Heart left ventricle (tissue), 16 donors: ENCODE data around the gene NT5DC2. TPM values are rescaled to one million over a fixed set of nuclear protein-coding genes. Genes with fewer than 3 reads are reported as not detected.

Experiments used
- ATAC-seq, 4 donors: fragments of 200-7000 bp; cut with Tn5 transposase; one replicate each; pipeline ENCODE4 v1.9.1; 2020 to 2022; ENCODE audit warnings: moderate library complexity in 4 of 4, mild to moderate bottlenecking in 3 of 4, moderate number of reproducible peaks in 1 of 4
- DNase-seq, 5 donors: peaks; one replicate each; pipeline ENCODE4 v3.0.0-alpha.2; 2020
- H3K27ac ChIP-seq, 12 donors: fragments of 200-600 bp; sonication (generic) in 4 of 12; one replicate each; pipeline versions ENCODE4 v1.5.0 to v1.8.0; 2016 to 2022; ENCODE audit warnings: mild to moderate bottlenecking in 2 of 12
- H3K27me3 ChIP-seq, 9 donors: fragments of 200-600 bp; sonication (generic) in 2 of 9; one replicate each; pipeline versions ENCODE4 v1.5.1 to v1.8.0; 2016 to 2022; ENCODE audit warnings: mild to moderate bottlenecking in 3 of 9
- H3K36me3 ChIP-seq, 9 donors: fragments of 200-600 bp; sonication (generic) in 2 of 9; one replicate each; pipeline versions ENCODE4 v1.5.0 to v1.8.0; 2018 to 2022; ENCODE audit warnings: mild to moderate bottlenecking in 2 of 9
- H3K4me1 ChIP-seq, 12 donors: fragments of 200-600 bp; sonication (generic) in 4 of 12; one replicate each; pipeline versions ENCODE4 v1.5.0 to v1.8.0; 2016 to 2022; ENCODE audit warnings: mild to moderate bottlenecking in 3 of 12
- H3K4me3 ChIP-seq, 12 donors: fragments of 200-600 bp; sonication (generic) in 4 of 12; one replicate each; pipeline versions ENCODE4 v1.5.0 to v1.8.0; 2017 to 2022; ENCODE audit warnings: mild to moderate bottlenecking in 9 of 12, moderate library complexity in 4 of 12
- H3K9me3 ChIP-seq, 12 donors: fragments of 200-600 bp; sonication (generic) in 4 of 12; one replicate each; pipeline versions ENCODE4 v1.5.0 to v1.8.0; 2016 to 2022; ENCODE audit warnings: mild to moderate bottlenecking in 1 of 12
- POLR2A ChIP-seq, 2 donors: fragments of 450-650 bp; IDR thresholded peaks; one replicate each; pipeline ENCODE4 v1.6.1; 2017; ENCODE audit warnings: antibody characterized with exemption in 2 of 2, mild to moderate bottlenecking in 2 of 2, moderate library complexity in 2 of 2
- WGBS, 4 donors: extraction: QIAGEN DNeasy Blood & Tissue Kit in 2 of 4; methylation state at CpG; one replicate each; pipeline versions ENCODE4 v1.1.5 to v1.1.7; 2013 to 2018; 5-methylcytosine and 5-hydroxymethylcytosine counted together
- intact Hi-C, 10 donors: fragments of 100-400 bp; cut with DNase I; formaldehyde crosslinking; loops; one replicate each; pipeline versions ENCODE4 v1.11.1 to v1.14.2; 2022
- polyA plus RNA-seq, 2 donors: library from polyadenylated mRNA; stranded (reverse); fragments of 200-250 nt; gene quantifications; one replicate each; pipeline ENCODE4 v1.2.3, GENCODE V29; 2013
- total RNA-seq, 9 donors: library from RNA; depleted of rRNA in 2 of 9; stranded (reverse); fragments of >200 nt in 2 of 9; fragmentation: NEBNext Ultra II Directional in 3 of 9; extraction: Animal tissue kit (Norgen Biotek cat#: 25700) in 3 of 9; gene quantifications; one replicate each; pipeline versions ENCODE4 v1.1.0 to v1.2.4, GENCODE V29; 2016 to 2023
- TF ChIP-seq, protein P1 (sequence below), 12 donors: fragments of 200-600 bp; sonication (generic) in 4 of 12; IDR thresholded peaks; one replicate each; pipeline versions ENCODE4 v1.5.0 to v1.8.0; 2018 to 2022; ENCODE audit warnings: antibody characterized with exemption in 12 of 12, mild to moderate bottlenecking in 5 of 12
- donor health status: ischemic (EF 13 %, LVEDD 7.1; RV severe dilation, severe dysfunction).
- donor health status: healthy with polysubstance abuse.
- donor health status: DM: no; HTN: yes; CAD: no.
- donor health status: DM: no; HTN: no; CAD: no.
- donor health status: ischemic (EF 25% LVEDD 6.9; RV normal size, moderate dysfunction).
- donor health status: ischemic (EF 25% LVEDD 5.7; RV mildly dilated, moderate dysfunction).
- donor health status: healthy.
- donor health status: DM: yes; HTN: yes; CAD: no.
- donor health status: ischemic (EF 35%, LVEDD 5.7; RV mildly dilated, moderate dysfunction).
- donor health status: nonischemic (EF 11% LVEDD 7.7; RV severe dilation, severe dysfunction).
- donor health status: DM: yes; HTN: yes; CAD: no.
- donor health status: PGD.
- donor health status: ischemic (EF 29% LVEDD 5.4; RV normal size, mild dysfunction).
- donor health status: nonischemic (EF 23%, LVEDD 6.1; RV moderate dilation, normal function).

NT5DC2 gene
- total and polyA plus RNA-seq, 11 donors, result 22.8 to 99.6 (median 59.7) TPM

DNA sequence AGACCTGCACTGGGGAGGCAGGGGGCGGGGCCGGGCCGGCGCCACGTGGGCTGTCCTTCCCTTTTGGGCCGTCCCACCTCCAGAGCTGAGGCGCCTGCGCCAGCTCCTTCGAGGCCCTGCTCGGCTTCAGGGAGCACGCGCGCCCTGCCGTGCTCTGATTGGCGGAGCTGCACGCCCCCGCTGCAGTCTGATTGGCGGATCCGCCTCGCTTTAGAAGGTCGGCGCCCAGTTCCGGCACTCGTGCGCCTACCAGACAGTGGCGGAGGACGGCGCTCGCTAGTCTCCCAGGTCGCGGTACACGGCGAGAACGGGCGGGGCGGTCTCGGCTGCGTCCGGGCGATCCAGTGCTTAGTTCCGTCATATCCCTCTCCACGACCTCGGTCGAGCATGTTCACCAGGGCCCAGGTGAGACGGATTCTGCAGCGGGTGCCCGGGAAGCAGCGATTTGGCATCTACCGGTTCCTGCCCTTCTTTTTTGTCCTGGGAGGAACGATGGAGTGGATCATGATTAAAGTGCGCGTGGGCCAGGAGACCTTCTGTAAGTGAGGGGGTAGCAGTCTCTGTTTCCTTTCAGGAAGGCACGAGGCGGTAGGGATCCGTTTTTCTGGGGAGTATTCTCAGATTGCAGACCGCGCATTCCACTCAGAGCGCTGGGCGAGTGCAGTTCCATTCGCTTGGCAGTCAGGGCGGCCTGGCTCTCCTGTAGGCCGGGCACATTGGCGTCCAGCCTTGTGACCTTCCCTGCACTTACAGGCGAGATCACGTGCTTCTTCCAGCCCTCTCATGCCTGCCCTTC is 2.9 kb upstream of the NT5DC2 start, which contains the start of gene UQCC5:
Gene UQCC5, plus strand, starts transcription at position 237 of the 796 bp plus-strand sequence. Its CDS starts 151 bp downstream, at position 388.
- Histone ChIP-seq H3K4me1 (peaks cover 4 to 81% (median 54%) of the 10 kb centered on the region in 12 donors), H3K4me3 (peak within 1 kb of the TSS; percentile 47 to 88 (median 72)), H3K9me3 (no peaks in the 10 kb centered on the region), H3K27me3 (no peaks in the 10 kb centered on the region), H3K27ac (peak within 1 kb of the TSS; percentile 85 to 97 (median 94)), H3K36me3 (peaks cover 0 to 25% (median 15%) of the 10 kb centered on the region in 9 donors)
- WGBS, 4 donors, result 0% methylated on average over 33 to 65 of the region's 65 CpGs
- ATAC-seq (peak; percentile 88 to 95 (median 94)), DNase-seq (peak; percentile 98 to 99 (median 99))
- intact Hi-C loops, result loop anchor here in 7 of 10 donors (2.0 to 5.0 kb wide), 5 partner anchors 54 to 146 kb away; partner anchors contain the start of gene NISCH (in 1 of the 7)
- TF ChIP-seq POLR2A (IDR thresholded peaks at IDR 0.05), result peak; percentile 96 to 100
- TF ChIP-seq, protein P1, sequence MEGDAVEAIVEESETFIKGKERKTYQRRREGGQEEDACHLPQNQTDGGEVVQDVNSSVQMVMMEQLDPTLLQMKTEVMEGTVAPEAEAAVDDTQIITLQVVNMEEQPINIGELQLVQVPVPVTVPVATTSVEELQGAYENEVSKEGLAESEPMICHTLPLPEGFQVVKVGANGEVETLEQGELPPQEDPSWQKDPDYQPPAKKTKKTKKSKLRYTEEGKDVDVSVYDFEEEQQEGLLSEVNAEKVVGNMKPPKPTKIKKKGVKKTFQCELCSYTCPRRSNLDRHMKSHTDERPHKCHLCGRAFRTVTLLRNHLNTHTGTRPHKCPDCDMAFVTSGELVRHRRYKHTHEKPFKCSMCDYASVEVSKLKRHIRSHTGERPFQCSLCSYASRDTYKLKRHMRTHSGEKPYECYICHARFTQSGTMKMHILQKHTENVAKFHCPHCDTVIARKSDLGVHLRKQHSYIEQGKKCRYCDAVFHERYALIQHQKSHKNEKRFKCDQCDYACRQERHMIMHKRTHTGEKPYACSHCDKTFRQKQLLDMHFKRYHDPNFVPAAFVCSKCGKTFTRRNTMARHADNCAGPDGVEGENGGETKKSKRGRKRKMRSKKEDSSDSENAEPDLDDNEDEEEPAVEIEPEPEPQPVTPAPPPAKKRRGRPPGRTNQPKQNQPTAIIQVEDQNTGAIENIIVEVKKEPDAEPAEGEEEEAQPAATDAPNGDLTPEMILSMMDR (IDR thresholded peaks at IDR 0.05), result peak in 4 of 12 donors; percentile 6 to 32 (median 23)

DNA sequence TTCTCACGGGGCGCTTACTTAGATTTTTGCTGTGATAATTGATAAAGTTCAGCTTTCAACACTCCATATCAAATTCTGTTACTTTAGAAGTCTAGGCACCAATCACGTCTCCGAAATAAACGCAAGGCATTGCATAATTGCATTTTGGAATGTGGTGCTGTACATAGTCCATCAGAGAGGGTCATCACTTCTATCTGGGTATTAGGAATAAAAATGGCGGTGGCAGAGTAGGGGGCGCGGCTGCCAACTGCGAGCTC is 2.4 kb upstream of the NT5DC2 start:
- H3K27ac ChIP-seq, result peak overlapping the region in 11 of 12 donors; percentile 11 to 95 (median 53)
- TF ChIP-seq, protein P1 (IDR thresholded peaks at IDR 0.05), result no peak
- no peak for TF ChIP-seq POLR2A (IDR thresholded peaks at IDR 0.05)
- ATAC-seq (no peak), DNase-seq (no peak)
- no peaks in the 10 kb centered on the region for H3K9me3 ChIP-seq
- H3K4me3 ChIP-seq, result peak overlapping the region in 10 of 12 donors; percentile 45 to 88 (median 76)
- peaks cover 4 to 84% (median 59%) of the 10 kb centered on the region in 12 donors for H3K4me1 ChIP-seq
- H3K27me3 ChIP-seq, result no peaks in the 10 kb centered on the region
- intact Hi-C loops, result loop anchor here in 7 of 10 donors (2.0 to 5.0 kb wide), 5 partner anchors 54 to 146 kb away; partner anchors contain the start of gene NISCH (in 1 of the 7)
- peaks cover 0 to 20% (median 10%) of the 10 kb centered on the region in 9 donors for H3K36me3 ChIP-seq
- whole genome bisulfite sequencing, 4 donors, result 6 to 14% (median 11%) methylated on average over 9 of the region's 9 CpGs

DNA sequence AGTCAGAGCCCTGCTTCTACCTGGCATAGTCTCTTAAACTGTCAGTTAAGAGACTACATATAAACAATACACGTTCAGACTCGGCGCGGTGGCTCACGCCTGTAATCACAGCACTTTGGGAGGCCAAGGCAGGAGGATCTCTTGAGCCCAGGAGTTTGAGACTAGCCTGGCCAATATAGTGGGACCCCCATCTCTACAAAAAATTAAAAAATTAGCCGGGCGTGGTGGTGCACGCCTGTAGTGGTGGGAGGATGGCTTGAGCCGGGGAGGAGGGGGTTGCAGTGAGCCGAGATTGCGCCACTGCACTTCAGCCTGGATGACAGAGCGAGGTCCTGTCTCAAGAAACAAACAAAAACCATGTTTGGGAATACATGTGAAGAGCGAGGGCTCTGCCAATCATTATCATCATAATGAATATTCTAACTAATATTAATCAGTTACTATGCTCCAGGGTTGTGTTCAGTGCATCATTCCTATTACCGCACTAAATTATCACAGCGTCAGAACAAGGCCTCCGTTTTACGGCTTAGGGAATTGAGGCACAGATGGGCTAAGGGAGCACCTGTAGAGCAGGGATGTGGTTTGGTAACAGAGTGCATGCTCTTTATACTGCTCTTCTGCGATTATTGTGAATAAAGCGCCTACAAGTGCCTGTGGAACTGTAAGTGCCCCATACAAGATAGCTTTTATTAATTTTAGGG is 1.9 kb upstream of the NT5DC2 start:
- H3K36me3 ChIP-seq, result peaks cover 0 to 15% (median 5%) of the 10 kb centered on the region in 9 donors
- intact Hi-C loops, result loop anchor here in 7 of 10 donors (2.0 to 5.0 kb wide), 5 partner anchors 53 to 147 kb away; partner anchors contain the start of gene NISCH (in 1 of the 7)
- 86 to 92% (median 90%) methylated on average over 19 of the region's 19 CpGs for WGBS, 4 donors
- no peaks in the 10 kb centered on the region for H3K27me3 ChIP-seq
- peak overlapping the region in 9 of 12 donors; percentile 45 to 88 (median 73) for H3K4me3 ChIP-seq
- H3K27ac ChIP-seq, result peak overlapping the region in 11 of 12 donors; percentile 22 to 95 (median 68)
- peaks cover 4 to 87% (median 64%) of the 10 kb centered on the region in 12 donors for H3K4me1 ChIP-seq
- no peak for ATAC-seq
- H3K9me3 ChIP-seq, result no peaks in the 10 kb centered on the region
- DNase-seq, result peak in 1 of 5 donors; percentile 26
- no peak for TF ChIP-seq POLR2A (IDR thresholded peaks at IDR 0.05)
- TF ChIP-seq, protein P1 (IDR thresholded peaks at IDR 0.05), result no peak
